A549 (cell line): ENCODE results near the gene RNF145.
A peak's percentile ranks its signal among the peaks of the same experiment; 100 is the strongest.

Source experiments
- CTCF ChIP-seq: fragments of >200 bp; sonication (Bioruptor Twin); formaldehyde crosslinking; IDR thresholded peaks from 3 replicates; pipeline ENCODE4 v1.5.1; 2016
- EHMT2 ChIP-seq: fragments of 200-600 bp; sonication (generic); IDR thresholded peaks from 2 replicates; pipeline ENCODE4 v1.6.1; 2016; ENCODE audit warnings: antibody characterized with exemption, low read depth, mild to moderate bottlenecking, moderate library complexity
- EP300 ChIP-seq, 2 experiments: fragments of >200 bp; sonication (Bioruptor Twin); formaldehyde crosslinking; IDR thresholded peaks; 2 replicates in 1 of 2; 3 replicates in 1 of 2; pipeline ENCODE4 v1.6.1; 2016 to 2017
- MAZ ChIP-seq: fragments of 150-350 bp; IDR thresholded peaks from 2 replicates; pipeline ENCODE4 v1.6.1; 2014; ENCODE audit warnings: antibody characterized with exemption, low read depth, low read length, borderline replicate concordance

- TF ChIP-seq EP300 (IDR thresholded peaks at IDR 0.05), result peak; percentile 94 to 96
- TF ChIP-seq CTCF, result no peak
- TF ChIP-seq EHMT2, result no peak
- TF ChIP-seq MAZ, result no peak
These were observed 30.4 kb downstream of the RNF145 start for GRCh38 chr5:159178978-159179377.
